Sigmoid colon (tissue), 7 donors: ENCODE results near the gene PLA2R1. TPM values are rescaled to one million over a fixed set of nuclear protein-coding genes. Genes with fewer than 3 reads are reported as not detected.
"Not testable (repeated sequence)": the region's sequence is repeated elsewhere in the genome, so short reads cannot be mapped to it uniquely, and the experiment has no call there.

Experiments
- DNase-seq: peaks from one replicate; pipeline ENCODE4 v3.0.0-alpha.2; 2019
- H3K27ac ChIP-seq, 4 donors: fragments of 200-600 bp; sonication (generic); one replicate each; pipeline ENCODE4 v1.5.1; 2016 to 2019; ENCODE audit warnings: mild to moderate bottlenecking in 1 of 4
- H3K27me3 ChIP-seq, 3 donors: fragments of 200-600 bp; sonication (generic); one replicate each; pipeline ENCODE4 v1.5.1; 2019; ENCODE audit warnings: mild to moderate bottlenecking in 1 of 3
- H3K36me3 ChIP-seq, 4 donors: fragments of 200-600 bp; sonication (generic); one replicate each; pipeline ENCODE4 v1.5.1; 2016 to 2019
- H3K4me1 ChIP-seq, 4 donors: fragments of 200-600 bp; sonication (generic); one replicate each; pipeline ENCODE4 v1.5.1; 2017 to 2019
- H3K4me3 ChIP-seq, 4 donors: fragments of 200-600 bp; sonication (generic); one replicate each; pipeline ENCODE4 v1.5.1; 2017 to 2019; ENCODE audit warnings: mild to moderate bottlenecking in 2 of 4, moderate library complexity in 1 of 4
- H3K9me3 ChIP-seq, 4 donors: fragments of 200-600 bp in 3 of 4; sonication (generic) in 3 of 4; one replicate each; pipeline versions ENCODE4 v1.5.1 to v1.6.1; 2013 to 2019
- CTCF ChIP-seq, 4 experiments: fragments of 450-650 bp in 3 of 4; fragments of 200-600 bp in 1 of 4; IDR thresholded peaks; one replicate each; pipeline ENCODE4 v1.5.1; 2016 to 2019; ENCODE audit warnings: antibody characterized with exemption in 4 of 4, mild to moderate bottlenecking in 3 of 4, moderate library complexity in 2 of 4
- EP300 ChIP-seq, 4 donors: sonication (generic); formaldehyde crosslinking; IDR thresholded peaks; one replicate each; pipeline ENCODE4 v1.6.1; 2017; ENCODE audit warnings: antibody characterized with exemption in 4 of 4
- POLR2A ChIP-seq, 2 donors: fragments of 450-650 bp; IDR thresholded peaks; one replicate each; pipeline ENCODE4 v1.6.1; 2016; ENCODE audit warnings: antibody characterized with exemption in 2 of 2, mild to moderate bottlenecking in 2 of 2, moderate library complexity in 2 of 2
- POLR2AphosphoS5 ChIP-seq, 4 donors: sonication (generic); formaldehyde crosslinking; IDR thresholded peaks; one replicate each; pipeline ENCODE4 v1.6.1; 2017; ENCODE audit warnings: antibody characterized with exemption in 4 of 4
- WGBS, 2 donors: extraction: QIAGEN DNeasy Blood & Tissue Kit; methylation state at CpG; one replicate each; pipeline ENCODE4 v1.1.7; 2013; 5-methylcytosine and 5-hydroxymethylcytosine counted together
- intact Hi-C: fragments of 100-400 bp; cut with DNase I; formaldehyde crosslinking; loops from one replicate; pipeline ENCODE4 v1.15.1; 2023
- polyA plus RNA-seq, 3 donors: library from polyadenylated mRNA; stranded (reverse); fragments of 200-250 nt; gene quantifications; one replicate each; pipeline ENCODE4 v1.2.3, GENCODE V29; 2013
- total RNA-seq, 4 donors: library from RNA; depleted of rRNA; stranded (reverse); fragments of >200 nt; gene quantifications; one replicate each; pipeline ENCODE4 v1.1.0, GENCODE V29; 2016
- donor health status: healthy with polysubstance abuse.
- donor health status: Bipolar disorder and iron deficiency.
- donor health status: healthy.

Gene PLA2R1
- total and polyA plus RNA-seq, 7 donors: 0.23 to 19.7 (median 3.9) TPM

DNA sequence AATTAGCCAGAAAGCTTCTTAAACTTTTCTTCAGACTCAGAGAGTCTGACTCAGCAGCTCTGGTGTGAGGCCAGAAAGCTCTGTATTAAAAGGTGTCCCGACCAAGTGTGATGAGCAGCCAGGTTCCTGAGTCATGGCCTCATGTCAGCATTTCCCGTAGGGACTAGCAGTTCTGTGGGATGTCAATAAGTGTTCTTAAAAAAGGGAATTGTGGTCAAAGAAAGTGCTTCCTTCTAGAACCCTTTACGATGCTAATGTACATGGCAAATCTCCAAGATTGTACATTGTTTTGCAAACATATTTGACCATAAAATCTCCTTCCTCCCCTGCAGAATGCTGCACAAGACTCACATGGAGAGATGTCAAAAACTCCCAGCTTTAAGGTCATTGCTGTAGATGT, 80.1 kb downstream of the PLA2R1 start:
- Histone ChIP-seq H3K4me3 (no peak overlapping the region), H3K27ac (peak overlapping the region in 1 of 4 donors; percentile 40), H3K4me1 (peaks cover 0 to 20% (median 11%) of the 10 kb centered on the region in 4 donors), H3K9me3 (no peaks in the 10 kb centered on the region), H3K36me3 (peaks cover 0 to 8% (median 0%) of the 10 kb centered on the region in 4 donors), H3K27me3 (no peaks in the 10 kb centered on the region)
- intact Hi-C loops: no loop called here
- WGBS, 2 donors: 13 to 16% methylated on average over 3 of the region's 3 CpGs
- TF ChIP-seq EP300 (IDR thresholded peaks at IDR 0.05) (no peak), POLR2AphosphoS5 (IDR thresholded peaks at IDR 0.05) (peak in 1 of 4 donors; percentile 38)
- peak; percentile 80 for DNase-seq

GRCh38 chr2:159976527-159977160, 85.8 kb downstream of the PLA2R1 start:
- no peaks in the 10 kb centered on the region for H3K36me3 ChIP-seq
- H3K27ac ChIP-seq: no peak overlapping the region
- no peak overlapping the region for H3K4me3 ChIP-seq
- intact Hi-C loops: no loop called here
- DNase-seq: no peak
- H3K4me1 ChIP-seq: peaks cover 0 to under 1% (median under 1%) of the 10 kb centered on the region in 4 donors
- H3K9me3 ChIP-seq: no peaks in the 10 kb centered on the region
- WGBS, 2 donors: 74 to 84% methylated on average over 5 of the region's 5 CpGs
- no peaks in the 10 kb centered on the region for H3K27me3 ChIP-seq
- no peak for TF ChIP-seq EP300 (IDR thresholded peaks at IDR 0.05)
- no peak for TF ChIP-seq CTCF (IDR thresholded peaks at IDR 0.05)
- no peak for TF ChIP-seq POLR2A (IDR thresholded peaks at IDR 0.05)
- no peak for TF ChIP-seq POLR2AphosphoS5 (IDR thresholded peaks at IDR 0.05)

DNA sequence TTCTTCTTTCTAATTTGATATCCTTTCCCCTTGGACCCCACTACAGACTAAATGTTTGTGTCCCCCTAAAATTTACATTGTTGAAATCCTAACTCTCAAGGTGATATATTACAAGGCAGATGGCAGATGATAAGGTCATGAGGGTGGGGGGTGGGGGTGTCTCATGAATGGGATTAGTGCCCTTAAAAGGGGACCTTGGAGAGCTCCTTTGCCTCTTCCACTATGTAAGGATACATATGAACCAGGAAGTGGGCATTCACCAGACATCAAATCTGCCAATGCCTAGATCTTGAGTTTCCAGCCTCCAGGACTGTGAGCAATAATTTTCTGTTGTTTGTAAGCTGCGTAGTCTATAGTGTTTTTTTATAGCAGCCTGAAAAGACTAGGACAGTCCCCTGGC, 89.1 kb downstream of the PLA2R1 start:
- Histone ChIP-seq H3K4me3 (no peak overlapping the region), H3K27ac (no peak overlapping the region), H3K4me1 (no peaks in the 10 kb centered on the region), H3K36me3 (no peaks in the 10 kb centered on the region), H3K9me3 (no peaks in the 10 kb centered on the region), H3K27me3 (no peaks in the 10 kb centered on the region)
- DNase-seq: no peak
- intact Hi-C loops: no loop called here
- 95 to 100% methylated on average over 1 of the region's 1 CpG for WGBS, 2 donors
- TF ChIP-seq POLR2A (IDR thresholded peaks at IDR 0.05) (no peak), EP300 (IDR thresholded peaks at IDR 0.05) (no peak), CTCF (IDR thresholded peaks at IDR 0.05) (no peak), POLR2AphosphoS5 (IDR thresholded peaks at IDR 0.05) (no peak)

- Histone ChIP-seq H3K36me3 (no peaks in the 10 kb centered on the region), H3K27me3 (no peaks in the 10 kb centered on the region), H3K9me3 (no peaks in the 10 kb centered on the region), H3K4me1 (no peaks in the 10 kb centered on the region), H3K4me3 (no peak overlapping the region), H3K27ac (no peak overlapping the region)
- no peak for DNase-seq
- intact Hi-C loops: no loop called here
- 86% methylated on average over 7 of the region's 7 CpGs for WGBS, 2 donors
- TF ChIP-seq POLR2A (IDR thresholded peaks at IDR 0.05) (no peak), POLR2AphosphoS5 (IDR thresholded peaks at IDR 0.05) (no peak), EP300 (IDR thresholded peaks at IDR 0.05) (no peak), CTCF (IDR thresholded peaks at IDR 0.05) (no peak)
Observed at GRCh38 chr2:159971365-159972152, 90.9 kb downstream of the PLA2R1 start.

DNA sequence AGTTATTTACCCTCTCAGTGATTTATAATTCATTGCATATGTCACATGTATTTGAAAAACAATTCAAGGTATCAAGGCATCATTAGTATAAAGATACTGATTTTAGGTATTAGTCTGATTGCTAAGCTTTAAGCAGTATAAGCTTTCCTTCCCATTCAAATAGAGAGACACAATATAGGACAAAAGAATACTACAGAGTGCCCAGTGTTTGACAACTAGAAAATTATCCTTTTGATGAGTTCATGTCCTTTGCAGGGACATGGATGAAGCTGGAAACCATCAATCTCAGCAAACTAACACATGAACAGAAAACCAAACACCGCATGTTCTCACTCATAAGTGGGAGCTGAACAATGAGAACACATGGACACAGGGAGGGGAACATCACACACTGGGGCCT, 91.9 kb downstream of the PLA2R1 start:
- H3K4me1 ChIP-seq, intact Hi-C loops, H3K36me3 ChIP-seq, H3K27me3 ChIP-seq, H3K4me3 ChIP-seq, H3K27ac ChIP-seq, DNase-seq, H3K9me3 ChIP-seq: not testable (repeated sequence)
- 91 to 98% methylated on average over 1 of the region's 1 CpG for WGBS, 2 donors
